B cell (primary cell): ENCODE data around the gene NT5C. TPM values are rescaled to one million over a fixed set of nuclear protein-coding genes. Genes with fewer than 3 reads are reported as not detected.
A peak's percentile ranks its signal among the peaks of the same experiment; 100 is the strongest.

Experiments used
- ATAC-seq: fragments of 200-7000 bp; cut with Tn5 transposase; one replicate; pipeline ENCODE4 v1.10.0; 2021; ENCODE audit warnings: low read depth, mild to moderate bottlenecking, moderate number of reproducible peaks, moderate library complexity
- CTCF ChIA-PET: fragments of 350-600 bp; sonication (Branson Sonifier 250); formaldehyde crosslinking; loops from one replicate; lab custom pipeline; 2021; ENCODE audit warnings: antibody characterized with exemption, inconsistent platforms; lab: Charles Lee
- POLR2A ChIA-PET: fragments of 350-600 bp; sonication (Branson Sonifier 250); formaldehyde crosslinking; loops from one replicate; lab custom pipeline; 2021; ENCODE audit warnings: antibody characterized with exemption; lab: Charles Lee
- DNase-seq: peaks from one replicate; pipeline ENCODE4 v3.0.0; 2013
- H2AFZ ChIP-seq: 2 replicates; pipeline ENCODE4 v1.6.1; 2012; ENCODE audit warnings: mild to moderate bottlenecking, low read depth, low read length; ENCODE audit not compliant: insufficient read depth, poor library complexity, severe bottlenecking
- H3K27ac ChIP-seq, 2 donors: 1 replicate in 1 of 2; 2 replicates in 1 of 2; pipeline ENCODE4 v1.5.1; 2012 to 2013; ENCODE audit warnings: low read length in 2 of 2, mild to moderate bottlenecking in 2 of 2, moderate library complexity in 1 of 2
- H3K27me3 ChIP-seq, 4 experiments: fragments of 200-600 bp in 1 of 4; sonication (generic) in 1 of 4; replicated peaks in 1 of 4; 1 replicate in 2 of 4; 2 replicates in 2 of 4; pipeline versions ENCODE4 v1.6.1 to v1.7.0; 2013 to 2016; ENCODE audit warnings: low read length in 3 of 4, mild to moderate bottlenecking in 2 of 4, mixed read lengths in 1 of 4, moderate library complexity in 1 of 4; ENCODE audit not compliant: insufficient read depth in 4 of 4, control insufficient read depth in 3 of 4; ENCODE audit errors: control extremely low read depth in 1 of 4
- H3K36me3 ChIP-seq, 2 experiments: replicated peaks in 1 of 2; 1 replicate in 1 of 2; 2 replicates in 1 of 2; pipeline versions ENCODE4 v1.6.1 to v1.7.1; 2013; ENCODE audit warnings: low read length in 1 of 2; ENCODE audit not compliant: insufficient read depth in 2 of 2, control insufficient read depth in 1 of 2; ENCODE audit errors: control extremely low read depth in 1 of 2, extremely low read depth in 1 of 2
- H3K4me1 ChIP-seq, 2 donors: fragments of 200-600 bp in 1 of 2; sonication (generic) in 1 of 2; 1 replicate in 1 of 2; 2 replicates in 1 of 2; pipeline versions ENCODE4 v1.5.1 to v1.6.1; 2013 to 2017; ENCODE audit warnings: low read length in 2 of 2; ENCODE audit not compliant: control insufficient read depth in 2 of 2, insufficient read depth in 2 of 2
- H3K4me2 ChIP-seq: replicated peaks from 2 replicates; pipeline ENCODE3; 2012; ENCODE audit warnings: mild to moderate bottlenecking, low read depth, low read length; ENCODE audit not compliant: poor library complexity, severe bottlenecking
- H3K4me3 ChIP-seq, 5 experiments: fragments of 200-600 bp in 1 of 5; sonication (generic) in 1 of 5; 1 replicate in 3 of 5; 2 replicates in 2 of 5; pipeline versions ENCODE4 v1.5.1 to v1.7.0; 2011 to 2016; ENCODE audit warnings: low read length in 4 of 5, mild to moderate bottlenecking in 4 of 5, low read depth in 2 of 5, control low read depth in 1 of 5, moderate library complexity in 1 of 5; ENCODE audit not compliant: insufficient read depth in 1 of 5; ENCODE audit errors: control extremely low read depth in 1 of 5, extremely low read depth in 1 of 5
- H3K79me2 ChIP-seq: fragments of 200-600 bp; sonication (generic); one replicate; pipeline ENCODE4 v1.6.0; 2016; ENCODE audit warnings: low read length; ENCODE audit not compliant: control insufficient read depth, insufficient read depth
- H3K9ac ChIP-seq: fragments of 200-600 bp; sonication (generic); 2 replicates; pipeline ENCODE4 v1.6.1; 2017; ENCODE audit warnings: mild to moderate bottlenecking, low read length, moderate library complexity
- H3K9me3 ChIP-seq, 3 donors: one replicate each; pipeline versions ENCODE4 v1.6.1 to v1.7.1; 2013; ENCODE audit warnings: low read length in 2 of 3; ENCODE audit not compliant: control insufficient read depth in 2 of 3, insufficient read depth in 1 of 3; ENCODE audit errors: control extremely low read depth in 1 of 3
- H4K20me1 ChIP-seq: 2 replicates; pipeline ENCODE4 v1.6.0; 2012; ENCODE audit warnings: mild to moderate bottlenecking, low read length; ENCODE audit not compliant: insufficient read depth, control insufficient read depth, poor library complexity, severe bottlenecking
- H3K27ac Mint-ChIP-seq: one replicate; pipeline ENCODE4 v1.8.0; 2021; ENCODE audit warnings: mixed read lengths
- H3K27me3 Mint-ChIP-seq: one replicate; pipeline ENCODE4 v1.8.0; 2021; ENCODE audit warnings: mixed read lengths
- H3K4me1 Mint-ChIP-seq: one replicate; pipeline ENCODE4 v1.8.0; 2021; ENCODE audit warnings: mixed read lengths
- H3K4me3 Mint-ChIP-seq: one replicate; pipeline ENCODE4 v1.8.0; 2021; ENCODE audit warnings: mixed read lengths
- H3K9me3 Mint-ChIP-seq: one replicate; pipeline ENCODE4 v1.8.0; 2022; ENCODE audit warnings: mixed read lengths; ENCODE audit not compliant: insufficient read depth
- EZH2 ChIP-seq: IDR thresholded peaks from 2 replicates; pipeline ENCODE4 v1.6.1; 2012; ENCODE audit warnings: borderline replicate concordance, low read depth, mild to moderate bottlenecking, moderate library complexity, low read length; ENCODE audit not compliant: insufficient read depth, poor library complexity, severe bottlenecking
- WGBS: methylation state at CpG from one replicate; pipeline ENCODE4 v1.1.5; 2013; ENCODE audit warnings: missing lambda C conversion rate; ENCODE audit not compliant: insufficient coverage; 5-methylcytosine and 5-hydroxymethylcytosine counted together
- intact Hi-C: fragments of 100-400 bp; cut with micrococcal nuclease; formaldehyde crosslinking; loops from one replicate; pipeline ENCODE4 v1.10.0; 2022
- polyA plus RNA-seq: library from polyadenylated mRNA; depleted of rRNA; stranded (reverse); fragments of >200 nt; gene quantifications from 2 replicates; pipeline ENCODE4 v1.2.3, GENCODE V29; 2012
- total RNA-seq, 2 donors: library from RNA; stranded (reverse); fragments of 120-200 nt in 1 of 2; gene quantifications; 1 replicate in 1 of 2; 2 replicates in 1 of 2; pipeline versions ENCODE4 v1.2.3 to v1.2.4, GENCODE V29; 2013 to 2022
- TF ChIP-seq, protein P1 (sequence below): fragments of 200-600 bp; IDR thresholded peaks from one replicate; pipeline ENCODE4 v1.8.0; 2022; ENCODE audit warnings: antibody characterized with exemption, mild to moderate bottlenecking

NT5C gene
- total and polyA plus RNA-seq, 2 donors (not counting 1 experiment from before 2014, with no cell fraction given), result 98.9 to 184 TPM

- intact Hi-C loops, result no loop called here
- Histone ChIP-seq H3K4me1 (peaks cover 11 to 19% of the 10 kb centered on the region in 2 donors), H3K79me2 (no peaks in the 10 kb centered on the region), H3K27me3 (peaks cover 0 to 9% (median 0%) of the 10 kb centered on the region in 4 experiments), H3K9ac (peak overlapping the region; percentile 80), H4K20me1 (no peaks in the 10 kb centered on the region), H3K27ac (peak overlapping the region; percentile 5 to 70), H2AFZ (peak overlapping the region; percentile 85), H3K4me3 (peak overlapping the region in 4 of 5 experiments; percentile 53 to 76 (median 60)), H3K36me3 (no peaks in the 10 kb centered on the region), H3K9me3 (no peaks in the 10 kb centered on the region), H3K4me2 (peak overlapping the region; percentile 98)
- Mint-ChIP-seq H3K4me1 (peaks cover 14% of the 10 kb centered on the region), H3K9me3 (no peaks in the 10 kb centered on the region), H3K27me3 (peaks cover 4% of the 10 kb centered on the region), H3K4me3 (peak overlapping the region; percentile 82), H3K27ac (peak overlapping the region; percentile 76)
- DNase-seq, result no peak
- CTCF ChIA-PET, result interaction anchor here (2.0 to 2.9 kb wide), 2 partner anchors 27 to 75 kb away, joined by 4 to 9 read pairs; partner anchors contain the start of gene MRPL58
- ATAC-seq, result no peak
- WGBS, result 69% methylated on average over 6 of the region's 12 CpGs
- POLR2A ChIA-PET, result interaction anchor here (1.0 to 1.2 kb wide), 2 partner anchors 9 to 10 kb away, joined by 4 read pairs; no protein-coding TSS in a partner anchor
- TF ChIP-seq, protein P1, sequence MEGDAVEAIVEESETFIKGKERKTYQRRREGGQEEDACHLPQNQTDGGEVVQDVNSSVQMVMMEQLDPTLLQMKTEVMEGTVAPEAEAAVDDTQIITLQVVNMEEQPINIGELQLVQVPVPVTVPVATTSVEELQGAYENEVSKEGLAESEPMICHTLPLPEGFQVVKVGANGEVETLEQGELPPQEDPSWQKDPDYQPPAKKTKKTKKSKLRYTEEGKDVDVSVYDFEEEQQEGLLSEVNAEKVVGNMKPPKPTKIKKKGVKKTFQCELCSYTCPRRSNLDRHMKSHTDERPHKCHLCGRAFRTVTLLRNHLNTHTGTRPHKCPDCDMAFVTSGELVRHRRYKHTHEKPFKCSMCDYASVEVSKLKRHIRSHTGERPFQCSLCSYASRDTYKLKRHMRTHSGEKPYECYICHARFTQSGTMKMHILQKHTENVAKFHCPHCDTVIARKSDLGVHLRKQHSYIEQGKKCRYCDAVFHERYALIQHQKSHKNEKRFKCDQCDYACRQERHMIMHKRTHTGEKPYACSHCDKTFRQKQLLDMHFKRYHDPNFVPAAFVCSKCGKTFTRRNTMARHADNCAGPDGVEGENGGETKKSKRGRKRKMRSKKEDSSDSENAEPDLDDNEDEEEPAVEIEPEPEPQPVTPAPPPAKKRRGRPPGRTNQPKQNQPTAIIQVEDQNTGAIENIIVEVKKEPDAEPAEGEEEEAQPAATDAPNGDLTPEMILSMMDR, result no peak
- TF ChIP-seq EZH2, result no peak
Observed at GRCh38 chr17:75087182-75087557, 44.4 kb downstream of the NT5C start.

- intact Hi-C loops, result no loop called here
- Histone ChIP-seq H3K4me1 (peaks cover 11 to 19% of the 10 kb centered on the region in 2 donors), H3K36me3 (no peaks in the 10 kb centered on the region), H3K27me3 (peaks cover 0 to 9% (median 0%) of the 10 kb centered on the region in 4 experiments), H3K27ac (no peak overlapping the region), H3K9ac (no peak overlapping the region), H4K20me1 (no peaks in the 10 kb centered on the region), H3K9me3 (no peaks in the 10 kb centered on the region), H3K79me2 (no peaks in the 10 kb centered on the region), H3K4me2 (no peak overlapping the region), H2AFZ (no peak overlapping the region), H3K4me3 (no peak overlapping the region)
- Mint-ChIP-seq H3K9me3 (no peaks in the 10 kb centered on the region), H3K4me1 (peaks cover 14% of the 10 kb centered on the region), H3K27ac (peak overlapping the region; percentile 23), H3K4me3 (peak overlapping the region; percentile 67), H3K27me3 (peaks cover 4% of the 10 kb centered on the region)
- ATAC-seq (no peak), DNase-seq (no peak)
- CTCF ChIA-PET, result interaction anchor here (2.0 to 2.9 kb wide), 2 partner anchors 27 to 75 kb away, joined by 4 to 9 read pairs; partner anchors contain the start of gene MRPL58
- POLR2A ChIA-PET, result interaction anchor here (1.2 kb wide), 1 partner anchor 9 kb away, joined by 4 read pairs; no protein-coding TSS in a partner anchor
- 86% methylated on average over 10 of the region's 15 CpGs for WGBS
- TF ChIP-seq, protein P1, result no peak
- no peak for TF ChIP-seq EZH2
Observed at GRCh38 chr17:75086496-75087181, 44.9 kb downstream of the NT5C start.
